HUDEP-2 (cell line): Measurements from ENCODE around the gene TTC28.

ENCODE experiments used
- DNase-seq, 76 experiments: peaks; one replicate each; lab custom pipeline; 2025; ENCODE audit not compliant: unreplicated experiment in 76 of 76; lab: John Stamatoyannopoulos, UW

Gene TTC28

GRCh38 chr22:28125799-28126198, 553.8 kb downstream of the TTC28 start:
- no peak for DNase-seq

GRCh38 chr22:28123989-28124766, 555.5 kb downstream of the TTC28 start:
- no peak for DNase-seq

- DNase-seq: peak in 1 of 76 experiments; percentile 4
Measured at GRCh38 chr22:28120691-28121592, 558.7 kb downstream of the TTC28 start.

- DNase-seq: no peak
Measured at GRCh38 chr22:28118957-28119631, 560.5 kb downstream of the TTC28 start.

- DNase-seq: no peak
Measured at GRCh38 chr22:28116219-28116673, 563.4 kb downstream of the TTC28 start.

- DNase-seq: no peak
Measured at GRCh38 chr22:28115426-28115825, 564.2 kb downstream of the TTC28 start.

GRCh38 chr22:28112548-28113043, 567.0 kb downstream of the TTC28 start:
- DNase-seq: peak in 24 of 76 experiments; percentile 1 to 39 (median 6)

- DNase-seq: no peak
Measured at GRCh38 chr22:28112190-28112544, 567.5 kb downstream of the TTC28 start.

GRCh38 chr22:28111501-28112189, 568.0 kb downstream of the TTC28 start:
- DNase-seq: no peak

- DNase-seq: no peak
Measured at GRCh38 chr22:28108851-28109250, 570.8 kb downstream of the TTC28 start.

- no peak for DNase-seq
Measured at GRCh38 chr22:28106617-28107016, 573.0 kb downstream of the TTC28 start.

GRCh38 chr22:28105988-28106387, 573.7 kb downstream of the TTC28 start:
- no peak for DNase-seq

- peak in 23 of 76 experiments; percentile 3 to 51 (median 17) for DNase-seq
Measured at GRCh38 chr22:28105413-28105812, 574.2 kb downstream of the TTC28 start.

GRCh38 chr22:28103596-28103995, 576.0 kb downstream of the TTC28 start:
- DNase-seq: no peak

- no peak for DNase-seq
Measured at GRCh38 chr22:28102151-28102812, 577.4 kb downstream of the TTC28 start.

- no peak for DNase-seq
Measured at GRCh38 chr22:28097627-28098026, 582.0 kb downstream of the TTC28 start.

- DNase-seq: no peak
Measured at GRCh38 chr22:28096161-28096560, 583.5 kb downstream of the TTC28 start.

- no peak for DNase-seq
Measured at GRCh38 chr22:28095316-28096095, 584.1 kb downstream of the TTC28 start.

- DNase-seq: no peak
Measured at GRCh38 chr22:28094771-28095170, 584.9 kb downstream of the TTC28 start.
